ENCODE data around the gene ATP6AP1.

GRCh38 chrX:154411981-154412340, 16.5 kb upstream of the ATP6AP1 start:
- no peak for TF ChIP-seq GATA3 (IDR thresholded peaks at IDR 0.05; ENCODE audit: low read depth, low read length)
- TF ChIP-seq GATA2 (IDR thresholded peaks at IDR 0.05; ENCODE audit: low read depth, low read length) = no peak
